HL-60 (cell line): ENCODE results near the gene PAFAH1B2.

Experiments
- DNase-seq, 2 experiments: peaks; one replicate each; pipeline ENCODE4 v3.0.0-alpha.2; 2010 to 2020; ENCODE audit warnings: low read depth in 1 of 2, low spot score in 1 of 2
- H3K27ac ChIP-seq: fragments of 250-450 bp; sonication (Bioruptor Pico); replicated peaks from 2 replicates; pipeline ENCODE4 v1.5.1; 2020; ENCODE audit warnings: mild to moderate bottlenecking, moderate library complexity
- H3K27me3 ChIP-seq: fragments of 250-450 bp; sonication (Bioruptor Pico); 2 replicates; pipeline ENCODE4 v1.5.1; 2021; ENCODE audit warnings: mild to moderate bottlenecking, moderate library complexity; ENCODE audit not compliant: insufficient read depth, poor library complexity, severe bottlenecking
- H3K4me3 ChIP-seq: replicated peaks from 2 replicates; pipeline ENCODE4 v1.5.1; 2011; ENCODE audit warnings: mild to moderate bottlenecking, control low read depth, low read length; ENCODE audit not compliant: insufficient read depth
- CTCF ChIP-seq: IDR thresholded peaks from one replicate; pipeline ENCODE4 v1.5.1; 2011; ENCODE audit warnings: low read length, control low read depth, inconsistent platforms; ENCODE audit not compliant: insufficient read depth
- GABPA ChIP-seq: IDR thresholded peaks from 2 replicates; pipeline ENCODE4 v1.6.1; 2012; ENCODE audit warnings: low read depth
- POLR2AphosphoS5 ChIP-seq: IDR thresholded peaks from 2 replicates; pipeline ENCODE4 v1.6.1; 2012; ENCODE audit warnings: low read depth
- SPI1 ChIP-seq: IDR thresholded peaks from 2 replicates; pipeline ENCODE4 v1.6.1; 2012; ENCODE audit warnings: low read depth, mild to moderate bottlenecking, borderline replicate concordance
- TF ChIP-seq, protein P1 (sequence below): IDR thresholded peaks from 2 replicates; pipeline ENCODE4 v1.6.1; 2012; ENCODE audit warnings: low read depth; ENCODE audit not compliant: insufficient replicate concordance

Gene PAFAH1B2

DNA sequence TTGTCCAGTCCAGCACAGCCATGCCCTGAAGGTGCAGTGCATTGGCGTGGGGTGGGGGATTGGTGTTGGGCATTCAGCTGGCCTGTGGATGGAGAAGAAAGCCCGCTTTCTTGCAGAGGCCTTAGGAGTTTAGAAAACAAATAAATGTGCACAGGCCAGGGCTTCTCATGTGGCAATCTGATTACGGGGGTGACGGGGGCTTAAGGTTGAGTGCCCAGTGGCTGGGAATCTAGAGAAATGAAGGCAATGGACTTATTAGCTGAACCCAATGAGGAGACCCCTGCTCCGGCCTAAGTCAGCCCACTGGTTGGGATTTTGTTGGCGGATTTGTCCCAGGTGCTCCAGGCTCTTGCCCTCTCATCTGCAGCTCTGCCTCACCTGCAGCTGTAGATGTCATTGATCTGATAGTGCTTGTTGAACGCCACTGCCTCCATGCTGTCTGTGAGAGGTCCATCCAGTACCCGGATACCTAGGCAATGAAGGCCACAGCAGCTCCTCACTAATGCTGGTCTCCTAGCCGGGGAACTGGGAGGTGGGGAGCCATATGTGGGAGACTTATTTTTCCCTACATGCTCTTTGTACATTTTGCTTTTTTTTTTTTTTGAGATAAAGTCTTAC lies 81.6 kb downstream of the PAFAH1B2 start:
- TF ChIP-seq SPI1 (no peak), GABPA (no peak), POLR2AphosphoS5 (no peak), CTCF (no peak)
- TF ChIP-seq, protein P1, sequence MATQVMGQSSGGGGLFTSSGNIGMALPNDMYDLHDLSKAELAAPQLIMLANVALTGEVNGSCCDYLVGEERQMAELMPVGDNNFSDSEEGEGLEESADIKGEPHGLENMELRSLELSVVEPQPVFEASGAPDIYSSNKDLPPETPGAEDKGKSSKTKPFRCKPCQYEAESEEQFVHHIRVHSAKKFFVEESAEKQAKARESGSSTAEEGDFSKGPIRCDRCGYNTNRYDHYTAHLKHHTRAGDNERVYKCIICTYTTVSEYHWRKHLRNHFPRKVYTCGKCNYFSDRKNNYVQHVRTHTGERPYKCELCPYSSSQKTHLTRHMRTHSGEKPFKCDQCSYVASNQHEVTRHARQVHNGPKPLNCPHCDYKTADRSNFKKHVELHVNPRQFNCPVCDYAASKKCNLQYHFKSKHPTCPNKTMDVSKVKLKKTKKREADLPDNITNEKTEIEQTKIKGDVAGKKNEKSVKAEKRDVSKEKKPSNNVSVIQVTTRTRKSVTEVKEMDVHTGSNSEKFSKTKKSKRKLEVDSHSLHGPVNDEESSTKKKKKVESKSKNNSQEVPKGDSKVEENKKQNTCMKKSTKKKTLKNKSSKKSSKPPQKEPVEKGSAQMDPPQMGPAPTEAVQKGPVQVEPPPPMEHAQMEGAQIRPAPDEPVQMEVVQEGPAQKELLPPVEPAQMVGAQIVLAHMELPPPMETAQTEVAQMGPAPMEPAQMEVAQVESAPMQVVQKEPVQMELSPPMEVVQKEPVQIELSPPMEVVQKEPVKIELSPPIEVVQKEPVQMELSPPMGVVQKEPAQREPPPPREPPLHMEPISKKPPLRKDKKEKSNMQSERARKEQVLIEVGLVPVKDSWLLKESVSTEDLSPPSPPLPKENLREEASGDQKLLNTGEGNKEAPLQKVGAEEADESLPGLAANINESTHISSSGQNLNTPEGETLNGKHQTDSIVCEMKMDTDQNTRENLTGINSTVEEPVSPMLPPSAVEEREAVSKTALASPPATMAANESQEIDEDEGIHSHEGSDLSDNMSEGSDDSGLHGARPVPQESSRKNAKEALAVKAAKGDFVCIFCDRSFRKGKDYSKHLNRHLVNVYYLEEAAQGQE: no peak
- H3K27ac ChIP-seq: no peak overlapping the region
- DNase-seq: no peak

More for the DNA sequence above, 81.6 kb downstream of the PAFAH1B2 start:
- H3K4me3 ChIP-seq: no peak overlapping the region
- no peaks in the 10 kb centered on the region for H3K27me3 ChIP-seq
